ENCODE measurements around the gene RNASE13. TPM values are rescaled to one million over a fixed set of nuclear protein-coding genes. Genes with fewer than 3 reads are reported as not detected.

The RNASE13 gene
- total and polyA plus RNA-seq, 2 experiments from 2014 or later: not detected

DNA sequence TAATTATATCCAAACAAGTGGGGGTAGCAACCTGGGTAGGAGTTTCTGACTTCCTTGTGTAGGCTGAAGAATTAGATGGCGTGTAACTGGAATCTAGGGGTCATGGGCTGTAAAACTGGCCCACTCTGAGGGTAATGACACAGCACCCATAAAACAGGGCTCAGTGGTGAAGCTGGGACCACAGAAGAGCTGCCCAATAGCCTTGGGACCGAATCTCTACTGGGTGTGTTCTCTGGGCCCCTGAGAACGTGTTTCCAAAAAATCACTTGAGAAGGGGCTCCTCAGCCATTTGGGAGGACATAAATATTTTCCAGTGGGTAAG lies 26.7 kb upstream of the RNASE13 start (continued):
- no peak for TF ChIP-seq STAT1 (IDR thresholded peaks at IDR 0.05; ENCODE audit: unreplicated experiment)
- no peak for TF ChIP-seq EZH2phosphoT487 (IDR thresholded peaks at IDR 0.05; ENCODE audit: unreplicated experiment)
- no peak for TF ChIP-seq CREB1 (CRISPR knock-in tag; IDR thresholded peaks at IDR 0.05; ENCODE audit: low read depth)
- TF ChIP-seq NANOG (IDR thresholded peaks at IDR 0.05; ENCODE audit: borderline replicate concordance): no peak
- TF ChIP-seq POLR2AphosphoS5 (IDR thresholded peaks at IDR 0.05; ENCODE audit: low read depth): no peak
- no peak for TF ChIP-seq JUNB (IDR thresholded peaks at IDR 0.05; ENCODE audit: unreplicated experiment)
- no peak for TF ChIP-seq EZH2 (IDR thresholded peaks at IDR 0.05; ENCODE audit: low read depth, unreplicated experiment)

DNA sequence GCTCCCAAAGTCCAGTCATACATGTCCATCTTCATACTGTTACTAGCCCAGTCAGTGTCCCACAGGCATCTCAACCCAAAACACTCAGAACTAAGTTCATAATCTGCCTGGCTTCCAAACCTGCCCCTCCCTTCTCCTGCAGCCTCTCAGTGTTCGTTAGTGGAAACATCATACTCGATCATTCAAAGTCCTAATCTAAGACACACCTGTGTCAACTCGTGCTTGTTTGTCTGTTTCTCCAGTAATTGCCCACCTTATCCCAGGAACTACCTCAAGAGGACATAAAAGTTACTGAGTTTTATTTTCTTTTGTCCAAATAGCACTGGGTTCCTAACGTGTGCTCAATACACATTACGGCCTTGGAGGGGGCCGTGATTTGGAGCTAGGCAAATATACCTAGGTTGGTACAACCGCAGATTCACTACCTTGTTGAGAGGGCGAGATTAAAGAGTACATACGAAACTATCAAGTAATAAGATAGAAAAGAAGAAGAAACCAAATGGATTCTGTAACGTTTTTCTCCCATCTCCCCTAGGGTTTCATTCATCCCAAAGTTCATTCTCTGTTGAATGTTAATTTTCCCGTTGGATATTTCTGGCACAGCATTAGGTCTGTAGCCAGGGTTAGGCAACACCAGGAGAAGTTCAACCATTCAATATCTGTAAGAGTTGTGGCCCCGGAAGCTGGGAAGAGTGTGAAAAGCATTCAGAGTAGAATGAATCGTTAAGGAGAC lies 26.2 kb upstream of the RNASE13 start:
- no peak for ATAC-seq
- TF ChIP-seq ZNF331 (CRISPR knock-in tag; IDR thresholded peaks at IDR 0.05; ENCODE audit: low read depth): no peak
- TF ChIP-seq STAT1 (IDR thresholded peaks at IDR 0.05; ENCODE audit: unreplicated experiment): no peak
- no peak for TF ChIP-seq NANOG (IDR thresholded peaks at IDR 0.05; ENCODE audit: borderline replicate concordance)
- TF ChIP-seq, protein P1, sequence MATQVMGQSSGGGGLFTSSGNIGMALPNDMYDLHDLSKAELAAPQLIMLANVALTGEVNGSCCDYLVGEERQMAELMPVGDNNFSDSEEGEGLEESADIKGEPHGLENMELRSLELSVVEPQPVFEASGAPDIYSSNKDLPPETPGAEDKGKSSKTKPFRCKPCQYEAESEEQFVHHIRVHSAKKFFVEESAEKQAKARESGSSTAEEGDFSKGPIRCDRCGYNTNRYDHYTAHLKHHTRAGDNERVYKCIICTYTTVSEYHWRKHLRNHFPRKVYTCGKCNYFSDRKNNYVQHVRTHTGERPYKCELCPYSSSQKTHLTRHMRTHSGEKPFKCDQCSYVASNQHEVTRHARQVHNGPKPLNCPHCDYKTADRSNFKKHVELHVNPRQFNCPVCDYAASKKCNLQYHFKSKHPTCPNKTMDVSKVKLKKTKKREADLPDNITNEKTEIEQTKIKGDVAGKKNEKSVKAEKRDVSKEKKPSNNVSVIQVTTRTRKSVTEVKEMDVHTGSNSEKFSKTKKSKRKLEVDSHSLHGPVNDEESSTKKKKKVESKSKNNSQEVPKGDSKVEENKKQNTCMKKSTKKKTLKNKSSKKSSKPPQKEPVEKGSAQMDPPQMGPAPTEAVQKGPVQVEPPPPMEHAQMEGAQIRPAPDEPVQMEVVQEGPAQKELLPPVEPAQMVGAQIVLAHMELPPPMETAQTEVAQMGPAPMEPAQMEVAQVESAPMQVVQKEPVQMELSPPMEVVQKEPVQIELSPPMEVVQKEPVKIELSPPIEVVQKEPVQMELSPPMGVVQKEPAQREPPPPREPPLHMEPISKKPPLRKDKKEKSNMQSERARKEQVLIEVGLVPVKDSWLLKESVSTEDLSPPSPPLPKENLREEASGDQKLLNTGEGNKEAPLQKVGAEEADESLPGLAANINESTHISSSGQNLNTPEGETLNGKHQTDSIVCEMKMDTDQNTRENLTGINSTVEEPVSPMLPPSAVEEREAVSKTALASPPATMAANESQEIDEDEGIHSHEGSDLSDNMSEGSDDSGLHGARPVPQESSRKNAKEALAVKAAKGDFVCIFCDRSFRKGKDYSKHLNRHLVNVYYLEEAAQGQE (IDR thresholded peaks at IDR 0.05; ENCODE audit: unreplicated experiment): no peak
- TF ChIP-seq, protein P2, sequence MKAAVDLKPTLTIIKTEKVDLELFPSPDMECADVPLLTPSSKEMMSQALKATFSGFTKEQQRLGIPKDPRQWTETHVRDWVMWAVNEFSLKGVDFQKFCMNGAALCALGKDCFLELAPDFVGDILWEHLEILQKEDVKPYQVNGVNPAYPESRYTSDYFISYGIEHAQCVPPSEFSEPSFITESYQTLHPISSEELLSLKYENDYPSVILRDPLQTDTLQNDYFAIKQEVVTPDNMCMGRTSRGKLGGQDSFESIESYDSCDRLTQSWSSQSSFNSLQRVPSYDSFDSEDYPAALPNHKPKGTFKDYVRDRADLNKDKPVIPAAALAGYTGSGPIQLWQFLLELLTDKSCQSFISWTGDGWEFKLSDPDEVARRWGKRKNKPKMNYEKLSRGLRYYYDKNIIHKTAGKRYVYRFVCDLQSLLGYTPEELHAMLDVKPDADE (IDR thresholded peaks at IDR 0.05): no peak
- no peak for TF ChIP-seq EZH2phosphoT487 (IDR thresholded peaks at IDR 0.05; ENCODE audit: unreplicated experiment)
- no peak for TF ChIP-seq JUNB (IDR thresholded peaks at IDR 0.05; ENCODE audit: unreplicated experiment)
- TF ChIP-seq POLR2AphosphoS5 (IDR thresholded peaks at IDR 0.05; ENCODE audit: low read depth): no peak
- no peak for TF ChIP-seq ZNF114 (CRISPR knock-in tag; IDR thresholded peaks at IDR 0.05)
- TF ChIP-seq, protein P3, sequence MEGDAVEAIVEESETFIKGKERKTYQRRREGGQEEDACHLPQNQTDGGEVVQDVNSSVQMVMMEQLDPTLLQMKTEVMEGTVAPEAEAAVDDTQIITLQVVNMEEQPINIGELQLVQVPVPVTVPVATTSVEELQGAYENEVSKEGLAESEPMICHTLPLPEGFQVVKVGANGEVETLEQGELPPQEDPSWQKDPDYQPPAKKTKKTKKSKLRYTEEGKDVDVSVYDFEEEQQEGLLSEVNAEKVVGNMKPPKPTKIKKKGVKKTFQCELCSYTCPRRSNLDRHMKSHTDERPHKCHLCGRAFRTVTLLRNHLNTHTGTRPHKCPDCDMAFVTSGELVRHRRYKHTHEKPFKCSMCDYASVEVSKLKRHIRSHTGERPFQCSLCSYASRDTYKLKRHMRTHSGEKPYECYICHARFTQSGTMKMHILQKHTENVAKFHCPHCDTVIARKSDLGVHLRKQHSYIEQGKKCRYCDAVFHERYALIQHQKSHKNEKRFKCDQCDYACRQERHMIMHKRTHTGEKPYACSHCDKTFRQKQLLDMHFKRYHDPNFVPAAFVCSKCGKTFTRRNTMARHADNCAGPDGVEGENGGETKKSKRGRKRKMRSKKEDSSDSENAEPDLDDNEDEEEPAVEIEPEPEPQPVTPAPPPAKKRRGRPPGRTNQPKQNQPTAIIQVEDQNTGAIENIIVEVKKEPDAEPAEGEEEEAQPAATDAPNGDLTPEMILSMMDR (conservative IDR thresholded peaks at IDR 0.05; ENCODE audit: low read depth in 2 of 2): no peak
- TF ChIP-seq EZH2 (IDR thresholded peaks at IDR 0.05; ENCODE audit: low read depth, unreplicated experiment): no peak
- no peak for TF ChIP-seq CREB1 (CRISPR knock-in tag; IDR thresholded peaks at IDR 0.05; ENCODE audit: low read depth)
- H3K4me1 Mint-ChIP-seq: peaks cover 10% of the 10 kb centered on the region

More for the DNA sequence above, 26.2 kb upstream of the RNASE13 start:
- Mint-ChIP-seq H3K36me3 (ENCODE audit: low read depth) (no peaks in the 10 kb centered on the region), H3K27me3 (ENCODE audit: insufficient read depth, low read depth, poor library complexity) (peaks cover 5% of the 10 kb centered on the region), H3K27ac (no peak overlapping the region), H3K4me3 (no peak overlapping the region), H3K9me3 (no peaks in the 10 kb centered on the region)
- Histone ChIP-seq H3K9me2 (ENCODE audit: insufficient read depth) (no peaks in the 10 kb centered on the region), H3K27me3 (ENCODE audit: insufficient read depth) (no peaks in the 10 kb centered on the region), H4K20me1 (replicated peaks; ENCODE audit: insufficient read depth) (no peaks in the 10 kb centered on the region), H3K4me3 (no peak overlapping the region), H2AFZ (no peak overlapping the region), H3K79me2 (replicated peaks; ENCODE audit: insufficient read depth) (no peaks in the 10 kb centered on the region), H3K4me2 (no peak overlapping the region), H3K4me1 (ENCODE audit: insufficient read depth) (peaks cover under 1% of the 10 kb centered on the region; the same call in 1 of the 2 replicates), H3K27ac (ENCODE audit: low read depth) (no peak overlapping the region), H3K36me3 (ENCODE audit: insufficient read depth) (no peaks in the 10 kb centered on the region), H3F3A (replicated peaks; ENCODE audit: low read depth) (no peaks in the 10 kb centered on the region)
- no peak for DNase-seq (ENCODE audit: low spot score)
